GM15510 (cell line): ENCODE measurements around the gene CFAP210.

Experiments
- POLR2A ChIP-seq: IDR thresholded peaks from 3 replicates; pipeline ENCODE4 v1.6.1; 2011; ENCODE audit warnings: borderline replicate concordance; ENCODE audit not compliant: insufficient read length; ENCODE audit errors: extremely low read depth

The CFAP210 gene

DNA sequence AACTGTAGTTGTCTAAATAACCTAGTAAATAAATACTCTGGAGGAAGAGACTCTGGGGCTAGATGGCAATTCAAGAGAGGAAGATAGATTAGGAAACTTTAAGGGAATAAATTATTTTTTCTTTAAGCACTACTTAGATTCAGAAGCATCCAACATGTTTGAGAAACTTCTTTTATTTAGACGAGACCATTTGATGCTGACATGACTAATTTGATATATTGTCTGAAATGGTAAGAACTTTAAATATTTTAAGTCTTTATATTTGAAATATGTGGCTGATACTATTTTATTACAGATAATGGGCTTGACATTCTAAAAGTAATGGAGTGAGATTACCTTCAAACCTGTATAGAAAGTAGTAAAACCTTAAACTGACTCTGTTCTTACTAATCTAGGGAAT lies 73.7 kb downstream of the CFAP210 start:
- TF ChIP-seq POLR2A: no peak

DNA sequence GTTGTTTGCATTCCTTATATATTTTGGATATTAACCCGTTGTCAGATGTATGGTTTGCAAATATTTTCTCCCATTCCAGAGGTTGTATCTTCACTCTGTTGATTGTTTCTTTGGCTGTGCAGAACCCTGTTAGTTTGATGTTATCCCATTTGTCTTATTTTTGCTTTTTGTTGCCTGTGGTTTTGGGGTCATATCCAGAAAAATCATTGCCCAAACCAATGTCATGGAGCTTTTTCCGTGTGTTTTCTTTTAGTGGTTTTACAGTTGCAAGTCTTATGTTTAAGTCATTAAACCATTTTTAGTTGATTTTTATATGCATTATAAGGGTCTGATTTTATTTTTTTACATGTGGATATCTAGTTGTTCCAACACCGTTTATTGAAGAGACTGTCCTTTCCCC lies 74.3 kb downstream of the CFAP210 start:
- TF ChIP-seq POLR2A: no peak

DNA sequence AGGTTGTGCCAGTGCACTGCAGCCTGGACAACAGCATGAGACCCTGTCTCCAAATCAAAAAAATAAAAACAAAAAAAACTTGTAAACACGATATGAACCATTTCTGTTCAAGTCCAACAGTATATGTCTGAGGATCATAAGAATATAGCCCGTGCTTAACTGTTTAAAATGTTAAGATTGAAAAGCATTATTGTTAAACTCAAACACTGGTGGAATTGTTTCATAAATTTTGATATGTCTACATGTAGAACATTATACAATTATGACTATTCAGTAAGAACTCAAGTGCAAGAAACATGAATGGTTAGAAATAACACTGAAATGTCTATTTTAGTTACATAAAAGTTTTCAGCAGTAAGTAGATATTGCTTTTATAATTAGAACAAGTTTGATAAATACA lies 80.3 kb downstream of the CFAP210 start:
- TF ChIP-seq POLR2A: no peak

DNA sequence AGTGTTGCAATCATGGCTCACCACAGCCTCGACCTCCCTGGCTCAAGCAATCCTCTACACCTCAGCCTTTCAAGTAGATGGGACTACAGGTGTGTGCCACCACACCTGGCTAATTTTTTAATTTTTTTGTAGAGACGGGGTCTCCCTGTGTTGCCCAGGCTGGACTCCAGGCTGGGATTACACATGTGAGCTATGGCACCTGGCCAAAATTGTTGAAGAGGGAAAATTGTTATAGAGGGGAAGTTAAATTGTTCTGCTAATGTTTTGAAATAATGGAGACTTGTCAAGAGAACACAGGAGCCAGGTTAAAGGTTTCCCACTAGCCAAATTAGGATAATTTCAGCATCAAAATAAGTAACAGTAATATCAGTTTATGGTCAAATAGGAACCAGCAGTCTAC lies 84.9 kb downstream of the CFAP210 start:
- TF ChIP-seq POLR2A: no peak

DNA sequence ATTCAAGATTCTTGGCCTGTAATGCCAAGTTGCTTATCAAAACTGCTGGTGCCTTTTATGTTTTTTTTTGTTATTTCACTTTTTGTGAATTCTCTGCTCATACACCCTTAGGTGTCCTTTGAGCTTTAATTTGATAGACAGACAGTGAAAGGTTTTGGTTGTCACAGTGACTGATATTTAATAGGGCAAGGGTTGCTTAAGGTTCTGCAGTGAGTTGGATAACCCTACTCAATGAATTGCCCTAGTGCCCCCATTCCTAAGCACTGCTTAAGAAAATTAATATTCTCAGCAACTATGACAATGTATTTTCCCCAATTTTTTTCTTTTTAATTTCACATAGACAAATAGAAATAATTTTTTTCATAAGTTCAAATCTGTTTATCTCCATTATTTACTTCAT lies 94.6 kb downstream of the CFAP210 start:
- TF ChIP-seq POLR2A: no peak

DNA sequence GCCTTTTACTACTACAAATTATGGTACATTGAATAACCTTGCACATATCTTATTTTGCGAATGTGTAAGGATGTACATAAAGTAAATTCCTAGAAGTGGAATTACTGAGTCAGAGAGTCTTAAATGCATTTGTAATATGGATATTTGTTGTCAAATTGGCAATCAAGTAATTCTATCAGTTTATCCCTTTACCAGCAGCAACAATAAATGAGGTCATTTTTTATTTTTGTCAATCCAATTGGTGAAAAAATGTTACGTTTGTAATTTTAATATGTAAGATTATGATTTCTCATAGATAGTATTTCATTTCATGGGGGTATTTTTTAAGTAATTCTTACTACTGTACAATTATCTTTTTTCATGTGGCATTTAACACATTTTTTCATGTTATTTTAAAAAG lies 95.2 kb downstream of the CFAP210 start:
- TF ChIP-seq POLR2A: no peak
